Muscle of back (tissue), 11 donors: ENCODE data around the gene LRCH4. TPM values are rescaled to one million over a fixed set of nuclear protein-coding genes. Genes with fewer than 3 reads are reported as not detected.
"Not testable (repeated sequence)": the region's sequence is repeated elsewhere in the genome, so short reads cannot be mapped to it uniquely, and the experiment has no call there.

Experiments used
- DNase-seq, 3 donors: peaks; one replicate each; pipeline versions ENCODE4 v3.0.0 to v3.0.0-alpha.2; 2013
- polyA plus RNA-seq, 10 donors: library from polyadenylated mRNA; unstranded; fragments of 120-200 nt; gene quantifications; one replicate each; pipeline ENCODE4 v1.2.1, GENCODE V29; 2013; ENCODE audit not compliant: insufficient read length in 10 of 10

The LRCH4 gene
- polyA plus RNA-seq, 10 donors = 16.7 to 30.5 (median 22.7) TPM

DNA sequence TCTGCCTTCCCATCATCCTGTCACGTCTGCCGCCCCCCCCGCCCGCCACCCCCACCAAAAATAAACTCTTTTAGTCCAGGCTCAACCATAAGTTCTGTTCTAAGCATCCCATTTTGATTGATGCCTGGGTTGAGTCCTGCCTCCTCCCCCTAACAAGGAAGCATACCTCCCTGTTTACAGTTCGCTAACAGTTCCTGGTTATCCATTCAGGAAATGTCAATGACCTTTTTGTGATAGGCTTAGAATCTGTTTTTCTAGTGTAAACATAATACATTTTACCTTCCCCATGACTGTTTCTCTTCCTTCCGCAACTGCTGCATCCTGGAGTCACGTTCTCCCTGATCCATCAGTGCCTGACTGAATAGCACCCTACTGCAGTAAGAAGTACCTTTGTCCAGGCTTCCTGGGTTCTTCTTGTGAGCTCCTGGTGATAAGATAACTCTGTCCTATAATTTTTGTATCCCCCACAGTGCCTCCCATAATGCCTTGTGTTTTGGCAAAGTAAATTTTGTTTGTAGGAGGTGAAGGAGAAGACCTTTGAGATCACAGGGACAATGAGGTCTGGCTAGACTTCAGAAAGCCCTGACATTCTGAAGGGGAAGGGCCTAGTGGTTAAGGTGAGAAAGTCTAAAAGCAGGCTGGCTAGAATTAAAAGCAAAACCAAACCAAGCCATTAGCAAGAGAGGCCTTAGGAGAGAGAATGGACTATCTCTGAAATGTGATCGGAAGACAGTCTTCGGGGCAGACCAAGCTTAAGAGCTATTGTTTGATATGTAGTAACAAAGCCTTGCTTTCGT is 39.6 kb downstream of the LRCH4 start:
- DNase-seq = no peak

DNA sequence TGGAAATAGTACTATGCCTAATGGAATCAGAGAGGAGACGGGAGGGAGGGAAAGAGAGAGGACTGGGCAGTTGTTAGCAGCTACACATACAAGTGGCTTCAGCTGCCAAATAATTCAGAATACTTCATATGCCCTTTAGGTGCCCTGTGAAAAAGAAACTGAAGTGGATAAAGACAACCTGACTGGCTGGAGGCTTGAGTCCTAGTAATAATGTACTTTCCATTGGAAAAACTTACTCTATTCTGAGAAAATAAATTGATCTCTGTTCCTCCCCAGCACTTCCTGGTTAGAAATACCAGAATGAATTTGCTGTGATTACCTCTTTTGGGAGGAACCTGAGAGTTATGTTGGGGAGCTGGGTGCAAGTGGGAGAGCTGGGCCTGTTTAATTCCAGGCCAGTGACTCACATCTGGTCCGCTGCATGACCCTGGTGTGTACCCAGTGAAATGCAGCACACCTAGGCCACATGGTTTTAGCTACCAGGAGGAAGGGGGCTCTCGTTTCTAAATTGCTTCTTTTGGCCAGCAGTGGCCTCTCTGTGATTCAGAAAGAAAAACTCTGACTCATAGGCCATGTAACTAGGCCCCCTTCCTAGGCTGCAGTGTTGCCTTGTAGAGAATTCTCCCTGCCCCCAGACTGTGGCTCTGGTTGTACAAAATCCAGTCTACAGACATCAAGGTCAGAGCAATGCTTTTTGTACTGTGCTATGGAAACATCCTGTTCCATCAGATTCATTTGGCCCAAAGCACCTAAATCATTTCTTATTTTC is 40.4 kb downstream of the LRCH4 start:
- peak in 2 of 3 donors; percentile 64 to 82 for DNase-seq

DNA sequence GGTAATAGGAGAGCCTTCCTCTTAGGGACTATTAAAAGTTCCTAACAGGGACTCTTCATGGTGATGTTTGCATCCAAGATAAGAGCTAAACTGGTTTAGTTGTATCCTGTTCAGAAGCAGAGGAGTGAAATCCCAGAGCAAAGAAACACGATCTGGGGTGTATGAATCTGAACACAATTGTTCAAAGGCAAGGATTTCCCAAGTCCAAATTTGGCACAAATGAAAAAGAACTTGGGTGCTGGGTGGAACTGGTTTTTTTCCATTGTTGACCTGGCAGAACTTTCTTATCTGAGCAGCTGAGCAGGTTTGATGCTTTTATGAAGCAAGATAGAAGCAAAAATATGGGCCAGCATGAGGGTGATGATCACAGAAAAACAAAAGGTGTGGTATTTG is 41.0 kb downstream of the LRCH4 start:
- no peak for DNase-seq

DNA sequence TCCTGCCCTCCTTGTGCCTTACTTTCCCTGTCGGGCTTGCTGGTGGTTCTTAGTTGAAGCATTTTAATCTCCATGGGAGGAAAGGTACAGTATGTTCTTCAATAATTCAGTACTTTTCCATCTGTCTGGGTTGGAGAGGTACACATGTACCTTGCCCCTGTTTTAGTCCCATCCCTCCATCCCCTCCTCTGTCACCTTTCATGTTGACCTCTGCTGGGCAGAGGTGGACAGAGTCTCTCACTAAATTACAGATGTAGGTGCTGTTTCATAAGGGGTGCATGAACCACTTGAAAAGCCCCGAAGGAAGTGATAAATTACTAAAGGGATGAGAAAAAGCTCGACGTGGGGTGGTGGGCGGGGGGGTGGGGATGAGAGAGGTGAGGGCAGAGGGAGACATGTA is 41.5 kb downstream of the LRCH4 start:
- DNase-seq = no peak

DNA sequence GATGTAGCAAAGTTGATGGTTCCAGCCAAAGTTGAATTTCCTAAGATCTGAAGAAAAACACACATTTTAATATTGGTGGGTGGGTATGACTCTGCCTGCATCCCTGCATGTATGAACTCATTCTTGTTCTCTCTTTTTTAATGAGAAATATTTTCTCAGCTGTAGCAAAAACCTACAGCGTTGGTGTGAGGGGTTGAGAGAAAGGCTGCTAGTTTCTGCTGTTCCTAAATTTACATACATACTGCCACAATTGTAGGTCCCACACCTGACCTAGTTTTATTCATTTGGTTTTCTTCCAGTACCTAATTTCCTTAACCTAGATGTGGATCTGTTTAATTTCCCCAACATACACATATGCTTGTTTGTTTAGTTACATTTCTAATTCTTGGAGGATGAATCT is 42.3 kb downstream of the LRCH4 start:
- no peak for DNase-seq

- not testable (repeated sequence) for DNase-seq
Measured at GRCh38 chr7:100541309-100541708, 44.6 kb downstream of the LRCH4 start.

DNA sequence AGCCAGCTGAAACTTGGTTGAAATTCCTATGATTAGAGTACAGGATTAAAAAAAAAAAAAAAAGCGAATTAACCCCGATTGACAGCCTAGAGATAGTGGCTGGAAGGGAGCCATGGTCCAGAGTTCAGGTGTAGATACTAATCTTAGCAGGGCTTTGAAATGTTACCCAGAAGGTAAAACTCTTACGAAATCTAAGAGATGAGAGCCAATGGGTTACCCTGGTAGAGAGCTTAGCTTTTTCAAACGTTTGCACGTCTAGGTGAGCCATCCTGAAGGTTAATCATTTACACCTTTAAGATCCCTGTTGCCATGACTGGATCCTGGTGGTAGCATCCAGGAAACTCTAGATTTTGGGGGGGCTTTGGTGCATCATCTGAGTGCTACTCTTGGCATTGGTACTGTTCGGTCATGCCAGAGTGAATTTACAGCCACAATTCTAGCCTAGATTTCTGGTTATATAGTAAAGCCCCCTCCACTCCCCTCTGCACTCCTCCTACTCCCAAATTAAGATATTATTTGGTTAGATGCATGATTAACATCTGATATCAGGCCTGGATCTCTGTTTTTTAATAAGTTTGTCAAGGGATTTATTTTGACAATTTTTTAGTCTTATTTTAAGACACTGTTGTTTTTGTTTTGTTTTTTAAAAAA is 45.7 kb downstream of the LRCH4 start:
- DNase-seq = no peak

DNA sequence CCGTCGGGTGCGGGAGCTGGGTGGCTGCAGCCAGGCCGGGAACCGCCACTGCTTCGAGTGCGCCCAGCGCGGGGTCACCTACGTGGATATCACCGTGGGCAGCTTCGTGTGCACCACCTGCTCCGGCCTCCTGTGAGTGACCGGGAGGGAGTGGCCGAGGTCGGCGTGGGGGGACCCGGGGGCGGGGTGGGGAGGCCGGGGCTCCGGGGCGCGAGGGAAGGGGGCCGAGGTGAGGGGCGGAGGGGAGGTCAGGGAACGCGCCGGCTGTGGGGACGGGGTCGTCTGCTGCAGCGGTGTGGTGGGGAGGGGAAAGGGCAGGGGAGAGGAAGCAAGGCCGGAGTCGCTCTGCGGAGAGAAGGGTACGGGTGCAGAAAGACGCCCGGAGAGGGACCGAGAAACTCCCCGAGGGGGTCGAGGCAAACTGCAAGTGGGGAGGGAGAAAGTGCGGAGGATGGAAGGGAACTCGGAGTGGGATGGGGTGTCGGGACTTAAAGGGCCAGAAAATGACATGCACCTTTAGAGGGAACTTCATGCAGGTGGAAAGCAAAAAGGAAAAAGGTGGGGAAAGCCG is 46.4 kb downstream of the LRCH4 start:
- DNase-seq = no peak

GRCh38 chr7:100538654-100539435 is 47.1 kb downstream of the LRCH4 start, which contains the start of gene AGFG2:
AGFG2 (plus strand) TSS chr7:100539203; CDS start chr7:100539347, 144 bp downstream.
- peak; percentile 100 for DNase-seq

GRCh38 chr7:100538348-100538653 is 47.6 kb downstream of the LRCH4 start:
- DNase-seq = no peak

DNA sequence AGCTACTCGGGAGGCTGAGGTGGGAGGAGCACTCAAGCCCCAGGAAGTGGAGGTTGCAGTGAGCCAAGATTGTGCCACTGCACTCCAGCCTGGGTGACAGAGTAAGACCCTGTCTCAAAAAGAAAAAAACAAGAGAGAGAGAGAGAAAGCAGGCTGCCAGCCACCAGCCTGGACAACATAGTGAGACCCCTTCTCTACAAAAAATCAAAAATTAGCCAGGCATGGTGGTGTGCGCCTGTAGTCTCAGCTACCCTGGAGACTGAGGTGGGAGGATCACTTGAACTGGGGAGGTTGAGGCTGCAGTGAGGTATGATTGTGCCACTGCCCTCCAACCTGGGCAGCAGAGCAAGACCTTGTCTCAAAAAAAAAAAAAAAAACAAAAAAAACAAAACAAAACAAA is 49.2 kb downstream of the LRCH4 start:
- not testable (repeated sequence) for DNase-seq

- not testable (repeated sequence) for DNase-seq
Measured at GRCh38 chr7:100535982-100536381, 49.9 kb downstream of the LRCH4 start.

DNA sequence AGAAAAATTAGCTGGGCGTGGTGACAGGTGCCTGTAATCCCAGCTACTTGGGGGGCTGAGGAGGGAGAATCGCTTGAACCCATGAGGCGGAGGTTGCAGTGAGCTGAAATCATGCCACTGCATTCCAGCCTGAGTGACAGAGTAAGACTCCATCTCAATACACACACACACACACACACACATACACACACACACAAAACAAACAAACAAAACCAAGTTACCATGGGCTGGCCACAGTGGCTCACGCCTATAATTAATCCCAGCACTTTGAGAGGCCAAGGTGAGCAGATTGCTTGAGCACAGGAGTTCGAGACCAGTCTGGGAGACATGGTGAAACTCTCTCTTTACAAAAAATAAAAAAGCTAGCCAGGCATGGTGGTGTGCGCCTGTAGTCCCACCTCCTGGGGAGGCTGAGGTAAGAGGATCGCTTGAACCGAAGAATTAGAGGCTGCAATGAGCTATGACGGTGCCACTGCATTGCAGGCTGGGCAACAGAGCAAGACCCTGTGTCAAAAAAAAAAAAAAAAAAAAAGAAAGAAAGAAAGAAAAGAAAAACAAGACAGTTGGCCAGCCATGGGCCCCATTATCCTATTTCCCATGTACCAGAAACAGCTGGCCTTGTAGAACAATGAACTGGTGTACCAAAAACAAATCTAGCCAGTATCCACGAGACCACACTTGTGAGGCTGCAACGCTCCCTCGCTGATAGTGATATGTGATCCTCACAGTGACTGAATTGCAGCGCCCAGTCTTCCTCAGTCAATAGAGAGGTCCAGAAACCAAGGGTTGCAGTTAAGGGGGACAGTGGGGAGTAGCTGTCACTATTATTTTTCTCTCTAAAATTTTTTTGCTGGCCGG is 53.5 kb downstream of the LRCH4 start:
- DNase-seq = no peak

GRCh38 chr7:100528108-100528866 is 57.6 kb downstream of the LRCH4 start:
- not testable (repeated sequence) for DNase-seq

Other genes with a start within 250 kb of the LRCH4 start
- gene PILRB, start 228.0 kb downstream of the LRCH4 start, polyA plus RNA-seq = 10 to 100 TPM; 11.6 to 30.5 (median 14.5) TPM
- 1 to 10 TPM; 1.8 to 6.2 (median 2.7) TPM for gene PILRA, start 212.6 kb downstream of the LRCH4 start, polyA plus RNA-seq
- gene ZCWPW1, start 157.4 kb downstream of the LRCH4 start, polyA plus RNA-seq = 1 to 10 TPM; 4.0 to 7.6 (median 5.4) TPM
- gene MEPCE, start 156.3 kb downstream of the LRCH4 start, polyA plus RNA-seq = 10 to 100 TPM; 25.2 to 38.4 (median 33.6) TPM
- 10 to 100 TPM in 8 of 10 donors, 1 to 10 TPM in 2; 7.7 to 18.0 (median 12.0) TPM for gene PPP1R35, start 149.6 kb downstream of the LRCH4 start, polyA plus RNA-seq
- 1 to 10 TPM in 8 of 10 donors, under 1 TPM in 2; 0.86 to 3.5 (median 1.4) TPM for gene SPACDR, start 121.9 kb downstream of the LRCH4 start, polyA plus RNA-seq
- 10 to 100 TPM; 30.3 to 46.3 (median 40.1) TPM for gene TSC22D4, start 106.9 kb downstream of the LRCH4 start, polyA plus RNA-seq
- 1 to 10 TPM; 1.1 to 3.4 (median 1.7) TPM for gene NYAP1, start 102.2 kb downstream of the LRCH4 start, polyA plus RNA-seq
- 10 to 100 TPM in 5 of 10 donors, 1 to 10 TPM in 5; 8.6 to 12.5 (median 9.8) TPM for gene AGFG2, start 46.9 kb downstream of the LRCH4 start, polyA plus RNA-seq
- gene SAP25, start 12.2 kb downstream of the LRCH4 start, polyA plus RNA-seq = 1 to 10 TPM; 1.5 to 5.3 (median 2.6) TPM
- 1 to 10 TPM in 4 of 10 donors, under 1 TPM in 6; 0.74 to 2.0 (median 0.94) TPM for gene FBXO24, start 199 bp upstream of the LRCH4 start, polyA plus RNA-seq
- gene PCOLCE, start 16.2 kb upstream of the LRCH4 start, polyA plus RNA-seq = 100 to 1,000 TPM; 202 to 371 (median 254) TPM
- gene MOSPD3, start 26.4 kb upstream of the LRCH4 start, polyA plus RNA-seq = 10 to 100 TPM; 11.8 to 20.0 (median 15.8) TPM
- 1 to 10 TPM in 4 of 10 donors, under 1 TPM in 6; 0.46 to 1.4 (median 0.98) TPM for gene TFR2, start 55.4 kb upstream of the LRCH4 start, polyA plus RNA-seq
- under 1 TPM in 1 of 10 donors, not detected in 9; 0.14 TPM for gene ACTL6B, start 70.3 kb upstream of the LRCH4 start, polyA plus RNA-seq
- 100 to 1,000 TPM; 110 to 181 (median 147) TPM for gene GNB2, start 87.6 kb upstream of the LRCH4 start, polyA plus RNA-seq
- 10 to 100 TPM; 18.0 to 36.2 (median 26.0) TPM for gene GIGYF1, start 108.1 kb upstream of the LRCH4 start, polyA plus RNA-seq
- gene POP7, start 120.0 kb upstream of the LRCH4 start, polyA plus RNA-seq = 10 to 100 TPM; 13.6 to 33.1 (median 18.9) TPM
- gene EPO, start 134.3 kb upstream of the LRCH4 start, polyA plus RNA-seq = under 1 TPM in 1 of 10 donors, not detected in 9; 0.10 TPM
- gene ZAN, start 147.5 kb upstream of the LRCH4 start, polyA plus RNA-seq = not detected
- 10 to 100 TPM; 38.5 to 78.6 (median 48.4) TPM for gene EPHB4, start 241.4 kb upstream of the LRCH4 start, polyA plus RNA-seq